Measurements from ENCODE around the gene SLC22A7. TPM values are rescaled to one million over a fixed set of nuclear protein-coding genes. Genes with fewer than 3 reads are reported as not detected.

The SLC22A7 gene
- total RNA-seq, 1 experiment from 2014 or later: not detected

DNA sequence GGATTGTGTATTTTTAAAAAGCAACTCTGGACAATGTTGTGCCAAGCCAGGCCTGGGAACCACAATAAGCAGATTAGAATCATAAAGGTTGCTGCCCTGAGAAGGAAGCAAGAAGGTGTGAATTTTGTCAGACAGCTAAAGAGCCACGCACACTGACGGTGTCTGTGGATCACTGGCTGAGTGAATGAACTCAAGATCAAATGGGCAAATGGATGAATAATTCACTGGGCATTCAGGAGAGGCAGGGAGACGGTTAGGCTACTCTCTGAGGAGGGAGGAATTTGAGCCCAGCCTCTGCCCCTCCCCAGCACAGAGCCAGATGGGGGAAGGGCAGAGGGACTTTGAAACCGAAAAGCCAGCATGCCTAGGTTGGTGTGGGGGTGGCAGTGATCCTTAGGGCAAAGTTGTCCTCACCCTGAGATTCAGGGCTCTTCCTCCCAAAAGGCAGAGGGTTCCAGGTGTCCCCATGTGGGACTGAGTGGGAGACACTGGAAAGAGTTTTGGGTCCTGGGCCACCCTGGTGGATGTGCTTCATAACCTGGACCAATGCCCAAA is 19.5 kb upstream of the SLC22A7 start:
- Mint-ChIP-seq H3K36me3 (ENCODE audit: insufficient read depth, unreplicated experiment) (peaks cover 9% of the 10 kb centered on the region), H3K27me3 (ENCODE audit: unreplicated experiment) (peaks cover 89% of the 10 kb centered on the region), H3K4me3 (ENCODE audit: low read depth, unreplicated experiment) (no peak overlapping the region), H3K4me1 (ENCODE audit: low read depth, unreplicated experiment) (peaks cover 9% of the 10 kb centered on the region), H3K9me3 (ENCODE audit: low read depth, unreplicated experiment) (no peaks in the 10 kb centered on the region), H3K27ac (ENCODE audit: unreplicated experiment) (no peak overlapping the region)
- DNase-seq: no peak
- CTCF ChIA-PET: interaction anchor here (0.8 kb wide), 1 partner anchor 165 kb away, joined by 3 read pairs; no protein-coding TSS in a partner anchor
- no TSS peak for BruUV-seq (replicated peaks)
- intact Hi-C loops (cut with micrococcal nuclease; ENCODE audit: unreplicated experiment): no loop called here
- TF ChIP-seq, protein P1, sequence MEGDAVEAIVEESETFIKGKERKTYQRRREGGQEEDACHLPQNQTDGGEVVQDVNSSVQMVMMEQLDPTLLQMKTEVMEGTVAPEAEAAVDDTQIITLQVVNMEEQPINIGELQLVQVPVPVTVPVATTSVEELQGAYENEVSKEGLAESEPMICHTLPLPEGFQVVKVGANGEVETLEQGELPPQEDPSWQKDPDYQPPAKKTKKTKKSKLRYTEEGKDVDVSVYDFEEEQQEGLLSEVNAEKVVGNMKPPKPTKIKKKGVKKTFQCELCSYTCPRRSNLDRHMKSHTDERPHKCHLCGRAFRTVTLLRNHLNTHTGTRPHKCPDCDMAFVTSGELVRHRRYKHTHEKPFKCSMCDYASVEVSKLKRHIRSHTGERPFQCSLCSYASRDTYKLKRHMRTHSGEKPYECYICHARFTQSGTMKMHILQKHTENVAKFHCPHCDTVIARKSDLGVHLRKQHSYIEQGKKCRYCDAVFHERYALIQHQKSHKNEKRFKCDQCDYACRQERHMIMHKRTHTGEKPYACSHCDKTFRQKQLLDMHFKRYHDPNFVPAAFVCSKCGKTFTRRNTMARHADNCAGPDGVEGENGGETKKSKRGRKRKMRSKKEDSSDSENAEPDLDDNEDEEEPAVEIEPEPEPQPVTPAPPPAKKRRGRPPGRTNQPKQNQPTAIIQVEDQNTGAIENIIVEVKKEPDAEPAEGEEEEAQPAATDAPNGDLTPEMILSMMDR (IDR thresholded peaks at IDR 0.05; ENCODE audit: unreplicated experiment): no peak

DNA sequence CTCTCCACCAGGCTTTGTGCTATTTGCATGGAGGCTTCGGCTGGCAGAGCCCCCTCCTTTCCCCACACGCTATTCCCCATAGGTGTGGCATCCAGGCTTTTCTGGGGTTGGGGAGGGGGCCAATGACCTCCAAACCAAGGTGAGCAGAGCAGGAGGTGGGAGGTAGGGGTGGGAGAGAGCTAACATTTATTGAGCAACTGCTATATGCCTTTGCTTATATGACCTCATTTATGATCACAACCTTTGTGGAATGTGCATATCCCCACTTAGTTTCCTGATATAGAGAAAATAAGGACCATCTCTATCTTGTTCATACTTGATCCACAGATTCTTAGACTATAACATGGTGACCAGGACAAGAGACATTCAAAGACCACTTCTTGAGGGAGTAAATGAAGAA is 17.8 kb upstream of the SLC22A7 start:
- H3K27ac Mint-ChIP-seq (ENCODE audit: unreplicated experiment): no peak overlapping the region
- peaks cover 3% of the 10 kb centered on the region for H3K36me3 Mint-ChIP-seq (ENCODE audit: insufficient read depth, unreplicated experiment)
- DNase-seq: no peak
- peaks cover 72% of the 10 kb centered on the region for H3K27me3 Mint-ChIP-seq (ENCODE audit: unreplicated experiment)
- TF ChIP-seq, protein P1 (IDR thresholded peaks at IDR 0.05; ENCODE audit: unreplicated experiment): no peak
- peaks cover 9% of the 10 kb centered on the region for H3K4me1 Mint-ChIP-seq (ENCODE audit: low read depth, unreplicated experiment)
- no TSS peak for BruUV-seq (replicated peaks)
- CTCF ChIA-PET: interaction anchor here (1.1 kb wide), 1 partner anchor 58 kb away, joined by 3 read pairs; no protein-coding TSS in a partner anchor
- H3K9me3 Mint-ChIP-seq (ENCODE audit: low read depth, unreplicated experiment): no peaks in the 10 kb centered on the region
- no peak overlapping the region for H3K4me3 Mint-ChIP-seq (ENCODE audit: low read depth, unreplicated experiment)
- intact Hi-C loops (cut with micrococcal nuclease; ENCODE audit: unreplicated experiment): no loop called here

DNA sequence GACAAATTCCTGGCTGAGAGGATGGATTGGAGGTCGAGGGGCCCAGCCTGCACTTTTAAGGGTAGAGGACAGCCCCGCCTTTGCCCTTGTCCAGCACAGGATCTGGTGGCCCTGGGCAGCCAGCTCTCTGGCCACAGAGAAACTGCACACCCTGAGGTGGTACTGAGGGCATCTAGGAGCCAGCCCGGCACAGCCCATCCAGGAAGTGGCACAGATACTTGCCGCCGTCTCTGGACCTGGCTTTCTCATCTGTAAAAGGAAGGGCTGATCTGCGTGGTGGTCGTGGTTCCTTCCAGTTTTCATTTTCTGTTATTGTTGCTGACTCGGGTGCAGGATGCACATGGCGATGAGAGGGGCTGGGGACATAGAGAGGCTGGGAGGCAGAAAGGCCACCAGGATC is 16.0 kb upstream of the SLC22A7 start:
- H3K4me3 Mint-ChIP-seq (ENCODE audit: low read depth, unreplicated experiment): no peak overlapping the region
- no TSS peak for BruUV-seq (replicated peaks)
- CTCF ChIA-PET: no interaction called here
- no peak overlapping the region for H3K27ac Mint-ChIP-seq (ENCODE audit: unreplicated experiment)
- H3K27me3 Mint-ChIP-seq (ENCODE audit: unreplicated experiment): peaks cover 54% of the 10 kb centered on the region
- H3K4me1 Mint-ChIP-seq (ENCODE audit: low read depth, unreplicated experiment): peaks cover 9% of the 10 kb centered on the region
- intact Hi-C loops (cut with micrococcal nuclease; ENCODE audit: unreplicated experiment): no loop called here
- H3K36me3 Mint-ChIP-seq (ENCODE audit: insufficient read depth, unreplicated experiment): no peaks in the 10 kb centered on the region
- TF ChIP-seq, protein P1 (IDR thresholded peaks at IDR 0.05; ENCODE audit: unreplicated experiment): no peak
- no peaks in the 10 kb centered on the region for H3K9me3 Mint-ChIP-seq (ENCODE audit: low read depth, unreplicated experiment)
- no peak for DNase-seq

DNA sequence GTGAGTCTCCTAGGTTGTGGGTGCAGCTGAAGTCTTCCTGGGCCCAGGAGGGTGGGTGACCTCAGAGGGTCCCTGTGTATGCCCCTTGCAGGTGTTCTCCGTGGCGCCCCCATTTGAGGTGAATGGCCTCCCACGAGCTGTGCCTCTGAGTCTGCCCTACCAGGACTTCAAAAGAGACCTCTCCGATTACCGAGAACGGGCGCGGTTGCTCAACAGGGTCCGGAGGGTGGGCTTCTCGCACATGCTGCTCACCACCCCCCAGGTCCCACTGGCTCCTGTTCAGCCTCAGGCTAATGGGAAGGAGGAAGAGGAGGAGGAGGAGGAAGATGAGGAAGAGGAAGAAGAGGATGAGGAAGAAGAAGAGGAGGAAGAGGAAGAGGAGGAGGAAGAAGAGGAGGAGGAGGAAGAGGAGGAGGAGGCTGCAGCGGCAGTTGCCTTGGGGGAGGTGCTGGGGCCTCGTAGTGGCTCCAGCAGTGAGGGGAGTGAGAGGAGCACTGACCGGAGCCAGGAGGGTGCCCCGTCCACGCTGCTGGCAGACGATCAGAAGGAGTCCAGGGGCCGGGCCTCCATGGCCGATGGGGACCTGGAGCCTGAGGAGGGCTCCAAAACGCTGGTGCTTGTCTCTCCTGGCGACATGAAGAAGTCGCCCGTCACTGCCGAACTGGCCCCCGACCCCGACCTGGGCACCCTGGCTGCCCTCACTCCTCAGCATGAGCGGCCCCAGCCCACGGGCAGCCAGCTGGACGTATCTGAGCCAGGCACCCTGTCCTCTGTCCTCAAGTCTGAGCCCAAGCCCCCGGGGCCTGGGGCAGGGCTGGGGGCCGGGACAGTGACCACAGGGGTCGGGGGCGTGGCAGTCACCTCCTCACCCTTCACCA is 15.2 kb upstream of the SLC22A7 start:
- Mint-ChIP-seq H3K4me1 (ENCODE audit: low read depth, unreplicated experiment) (peaks cover 9% of the 10 kb centered on the region), H3K36me3 (ENCODE audit: insufficient read depth, unreplicated experiment) (no peaks in the 10 kb centered on the region), H3K9me3 (ENCODE audit: low read depth, unreplicated experiment) (no peaks in the 10 kb centered on the region), H3K27me3 (ENCODE audit: unreplicated experiment) (peaks cover 47% of the 10 kb centered on the region), H3K27ac (ENCODE audit: unreplicated experiment) (no peak overlapping the region), H3K4me3 (ENCODE audit: low read depth, unreplicated experiment) (no peak overlapping the region)
- intact Hi-C loops (cut with micrococcal nuclease; ENCODE audit: unreplicated experiment): no loop called here
- TF ChIP-seq, protein P1 (IDR thresholded peaks at IDR 0.05; ENCODE audit: unreplicated experiment): no peak
- DNase-seq: no peak
- no TSS peak for BruUV-seq (replicated peaks)
- CTCF ChIA-PET: interaction anchor here (0.6 kb wide), 1 partner anchor 120 kb away, joined by 5 read pairs; no protein-coding TSS in a partner anchor
